ENCODE results near the gene LYPD6.

LYPD6 gene

DNA sequence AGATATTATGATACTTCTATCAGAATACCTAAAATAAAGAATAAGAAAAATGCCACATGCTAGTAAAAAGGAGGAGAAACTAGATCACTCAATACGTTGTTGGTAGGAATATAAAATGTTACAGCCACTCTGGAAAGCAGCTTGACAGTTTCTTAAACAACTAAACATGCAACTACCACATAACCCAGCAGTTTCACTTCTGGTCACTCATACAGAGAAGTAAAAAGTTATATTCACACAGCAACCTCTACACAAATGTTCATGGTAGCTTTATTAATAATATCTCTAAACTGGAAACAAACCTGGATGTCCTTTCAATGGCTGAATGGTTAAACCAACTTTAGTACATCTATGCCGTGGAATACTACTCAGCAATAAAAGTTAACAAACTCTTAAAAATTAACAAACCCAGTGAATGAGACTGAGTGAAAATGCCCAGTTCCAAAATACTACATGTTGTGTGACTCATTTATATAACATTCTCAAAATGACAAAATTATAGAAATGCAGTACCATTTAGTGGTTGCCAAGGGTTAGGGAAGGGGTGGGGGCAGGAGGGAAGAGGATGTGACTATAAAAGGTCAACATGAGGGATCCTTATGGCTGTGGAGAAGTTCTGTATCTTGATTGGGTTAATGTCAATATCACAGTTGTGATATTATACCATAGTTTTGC lies 133.1 kb downstream of the LYPD6 start:
- Histone ChIP-seq H3K4me1 (ENCODE audit: low read depth, poor library complexity, severe bottlenecking) (peaks cover 4% of the 10 kb centered on the region), H3K27ac (no peak overlapping the region), H3K79me2 (ENCODE audit: insufficient read depth, low read depth) (no peaks in the 10 kb centered on the region), H3K36me3 (ENCODE audit: insufficient read depth) (no peaks in the 10 kb centered on the region), H4K20me1 (ENCODE audit: insufficient read depth) (no peaks in the 10 kb centered on the region), H3K4me2 (no peak overlapping the region), H3K4me3 (IDR thresholded peaks at IDR 0.05; ENCODE audit: insufficient read depth, low read depth, low read length) (no peak overlapping the region), H3K27me3 (ENCODE audit: insufficient read depth, low read depth) (no peaks in the 10 kb centered on the region), H3K9ac (no peak overlapping the region), H2AFZ (ENCODE audit: low read depth) (no peak overlapping the region)
- TF ChIP-seq, protein P1, sequence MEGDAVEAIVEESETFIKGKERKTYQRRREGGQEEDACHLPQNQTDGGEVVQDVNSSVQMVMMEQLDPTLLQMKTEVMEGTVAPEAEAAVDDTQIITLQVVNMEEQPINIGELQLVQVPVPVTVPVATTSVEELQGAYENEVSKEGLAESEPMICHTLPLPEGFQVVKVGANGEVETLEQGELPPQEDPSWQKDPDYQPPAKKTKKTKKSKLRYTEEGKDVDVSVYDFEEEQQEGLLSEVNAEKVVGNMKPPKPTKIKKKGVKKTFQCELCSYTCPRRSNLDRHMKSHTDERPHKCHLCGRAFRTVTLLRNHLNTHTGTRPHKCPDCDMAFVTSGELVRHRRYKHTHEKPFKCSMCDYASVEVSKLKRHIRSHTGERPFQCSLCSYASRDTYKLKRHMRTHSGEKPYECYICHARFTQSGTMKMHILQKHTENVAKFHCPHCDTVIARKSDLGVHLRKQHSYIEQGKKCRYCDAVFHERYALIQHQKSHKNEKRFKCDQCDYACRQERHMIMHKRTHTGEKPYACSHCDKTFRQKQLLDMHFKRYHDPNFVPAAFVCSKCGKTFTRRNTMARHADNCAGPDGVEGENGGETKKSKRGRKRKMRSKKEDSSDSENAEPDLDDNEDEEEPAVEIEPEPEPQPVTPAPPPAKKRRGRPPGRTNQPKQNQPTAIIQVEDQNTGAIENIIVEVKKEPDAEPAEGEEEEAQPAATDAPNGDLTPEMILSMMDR (conservative IDR thresholded peaks at IDR 0.05; ENCODE audit: low read depth, low read length): no peak

DNA sequence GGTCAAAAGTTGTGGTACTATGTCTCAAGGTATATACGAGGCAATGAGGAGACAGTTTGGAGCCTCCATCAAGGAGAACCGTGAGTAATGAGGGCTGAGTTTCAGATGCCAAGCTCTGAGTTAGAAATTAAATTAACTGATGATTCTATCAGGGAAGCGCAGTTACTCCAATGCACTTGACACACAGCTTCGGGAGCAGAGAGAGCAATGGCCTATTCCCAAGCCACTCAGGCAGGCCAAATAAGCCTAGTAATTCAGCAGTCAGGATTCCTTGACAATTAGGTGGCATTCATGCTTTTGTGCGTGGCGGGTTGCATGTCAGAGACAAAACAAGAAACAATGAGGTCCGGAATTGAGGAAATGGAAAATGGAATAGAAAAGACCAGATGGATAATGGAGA lies 134.0 kb downstream of the LYPD6 start:
- Histone ChIP-seq H3K36me3 (ENCODE audit: insufficient read depth) (no peaks in the 10 kb centered on the region), H3K27ac (no peak overlapping the region), H3K79me2 (ENCODE audit: insufficient read depth, low read depth) (no peaks in the 10 kb centered on the region), H3K27me3 (ENCODE audit: insufficient read depth, low read depth) (no peaks in the 10 kb centered on the region), H4K20me1 (ENCODE audit: insufficient read depth) (no peaks in the 10 kb centered on the region), H3K4me1 (ENCODE audit: low read depth, poor library complexity, severe bottlenecking) (peaks cover 4% of the 10 kb centered on the region), H3K4me3 (IDR thresholded peaks at IDR 0.05; ENCODE audit: insufficient read depth, low read depth, low read length) (no peak overlapping the region), H2AFZ (ENCODE audit: low read depth) (no peak overlapping the region), H3K9ac (no peak overlapping the region), H3K4me2 (no peak overlapping the region)
- TF ChIP-seq, protein P1 (conservative IDR thresholded peaks at IDR 0.05; ENCODE audit: low read depth, low read length): no peak

DNA sequence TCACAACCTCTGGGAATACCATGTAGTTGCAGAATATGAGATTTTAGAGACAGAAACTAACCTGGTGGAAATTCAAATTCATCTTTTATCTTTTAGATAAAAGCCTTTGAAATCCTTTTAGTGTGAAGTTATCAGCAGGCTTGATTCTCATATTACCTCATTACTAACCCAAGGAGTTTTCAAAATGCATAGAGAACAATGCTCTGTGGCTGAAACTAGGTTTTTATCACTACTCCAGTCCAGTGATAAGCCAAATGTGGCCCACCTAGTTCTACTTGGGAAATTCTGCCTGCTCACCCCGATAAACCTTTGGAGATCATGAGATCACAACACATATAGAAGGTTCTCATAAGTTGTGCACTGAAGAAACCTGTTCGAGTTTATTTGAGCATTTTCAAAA lies 135.5 kb downstream of the LYPD6 start:
- Histone ChIP-seq H3K9ac (no peak overlapping the region), H2AFZ (ENCODE audit: low read depth) (no peak overlapping the region), H3K27ac (no peak overlapping the region), H3K4me1 (ENCODE audit: low read depth, poor library complexity, severe bottlenecking) (peaks cover 4% of the 10 kb centered on the region), H3K36me3 (ENCODE audit: insufficient read depth) (no peaks in the 10 kb centered on the region), H3K79me2 (ENCODE audit: insufficient read depth, low read depth) (no peaks in the 10 kb centered on the region), H3K27me3 (ENCODE audit: insufficient read depth, low read depth) (no peaks in the 10 kb centered on the region), H3K4me2 (no peak overlapping the region), H3K4me3 (IDR thresholded peaks at IDR 0.05; ENCODE audit: insufficient read depth, low read depth, low read length) (no peak overlapping the region), H4K20me1 (ENCODE audit: insufficient read depth) (no peaks in the 10 kb centered on the region)
- TF ChIP-seq, protein P1 (conservative IDR thresholded peaks at IDR 0.05; ENCODE audit: low read depth, low read length): no peak

DNA sequence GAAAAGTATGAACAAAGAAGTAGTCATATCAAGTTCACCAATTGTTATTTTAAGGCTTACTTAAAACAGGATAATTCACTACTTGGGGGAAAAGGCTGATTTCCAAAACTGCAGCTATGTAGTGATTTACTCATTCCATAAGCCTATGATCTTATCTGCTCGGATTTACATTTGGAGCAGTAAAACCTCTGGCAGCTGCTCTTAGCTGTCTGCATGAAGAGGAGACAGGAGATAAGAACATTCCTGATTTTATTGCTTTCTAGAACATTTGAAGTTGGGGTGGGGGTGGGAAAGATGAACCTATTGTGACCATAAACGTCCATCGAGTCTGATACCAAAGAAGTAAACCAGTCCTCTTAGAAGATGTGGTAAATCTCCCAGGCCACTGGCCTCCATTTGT lies 136.2 kb downstream of the LYPD6 start:
- no peaks in the 10 kb centered on the region for H3K36me3 ChIP-seq (ENCODE audit: insufficient read depth)
- H3K4me2 ChIP-seq: no peak overlapping the region

More for the DNA sequence above, 136.2 kb downstream of the LYPD6 start:
- Histone ChIP-seq H3K4me1 (ENCODE audit: low read depth, poor library complexity, severe bottlenecking) (peaks cover 4% of the 10 kb centered on the region), H3K27ac (no peak overlapping the region), H3K27me3 (ENCODE audit: insufficient read depth, low read depth) (no peaks in the 10 kb centered on the region), H4K20me1 (ENCODE audit: insufficient read depth) (no peaks in the 10 kb centered on the region), H3K79me2 (ENCODE audit: insufficient read depth, low read depth) (no peaks in the 10 kb centered on the region), H3K9ac (no peak overlapping the region), H2AFZ (ENCODE audit: low read depth) (no peak overlapping the region), H3K4me3 (IDR thresholded peaks at IDR 0.05; ENCODE audit: insufficient read depth, low read depth, low read length) (no peak overlapping the region)
- TF ChIP-seq, protein P1 (conservative IDR thresholded peaks at IDR 0.05; ENCODE audit: low read depth, low read length): no peak
